Neural progenitor cell (in vitro differentiated cells): ENCODE results near the gene ITSN1. TPM values are rescaled to one million over a fixed set of nuclear protein-coding genes. Genes with fewer than 3 reads are reported as not detected.

ENCODE experiments used
- DNase-seq: peaks from one replicate; pipeline ENCODE4 v3.0.0-alpha.2; 2016; ENCODE audit warnings: low spot score
- H2AFZ ChIP-seq: fragments of 200-600 bp; sonication (generic); replicated peaks from 2 replicates; pipeline ENCODE4 v1.6.1; 2016; ENCODE audit warnings: antibody characterized with exemption
- H3F3A ChIP-seq: fragments of 200-600 bp; sonication (generic); 2 replicates; pipeline ENCODE4 v1.6.1; 2016; ENCODE audit warnings: antibody characterized with exemption, low read depth
- H3K27ac ChIP-seq: fragments of 200-600 bp; sonication (generic); 2 replicates; pipeline ENCODE4 v1.5.1; 2016; ENCODE audit warnings: mild to moderate bottlenecking
- H3K27me3 ChIP-seq: fragments of 200-600 bp; sonication (generic); 2 replicates; pipeline ENCODE4 v1.6.1; 2016; ENCODE audit warnings: mild to moderate bottlenecking, moderate library complexity
- H3K36me3 ChIP-seq: fragments of 200-600 bp; sonication (generic); 2 replicates; pipeline ENCODE4 v1.5.1; 2016
- H3K4me1 ChIP-seq: fragments of 200-600 bp; sonication (generic); 2 replicates; pipeline ENCODE4 v1.6.1; 2016; ENCODE audit warnings: mixed run types
- H3K4me2 ChIP-seq: fragments of 200-600 bp; sonication (generic); 2 replicates; pipeline ENCODE4 v1.6.1; 2016
- H3K4me3 ChIP-seq: fragments of 200-600 bp; sonication (generic); 2 replicates; pipeline ENCODE4 v1.5.1; 2016
- H3K79me2 ChIP-seq: fragments of 200-600 bp; sonication (generic); 2 replicates; pipeline ENCODE4 v1.6.1; 2016; ENCODE audit warnings: low read depth
- H3K9ac ChIP-seq: fragments of 200-600 bp; sonication (generic); 2 replicates; pipeline ENCODE4 v1.6.1; 2016
- H3K9me3 ChIP-seq: fragments of 200-600 bp; sonication (generic); 2 replicates; pipeline ENCODE4 v1.5.1; 2016; ENCODE audit warnings: low read depth
- H4K20me1 ChIP-seq: fragments of 200-600 bp; sonication (generic); 2 replicates; pipeline ENCODE4 v1.6.1; 2016; ENCODE audit warnings: low read depth
- H3K27ac Mint-ChIP-seq: 3 replicates; pipeline ENCODE4 v1.8.0; 2021; ENCODE audit warnings: mixed read lengths
- H3K27me3 Mint-ChIP-seq: 2 replicates; pipeline ENCODE4 v1.8.0; 2022; ENCODE audit warnings: low read depth, mild to moderate bottlenecking, inconsistent platforms, moderate library complexity, mixed read lengths; ENCODE audit not compliant: insufficient read depth
- H3K36me3 Mint-ChIP-seq: 3 replicates; pipeline ENCODE4 v1.8.0; 2021; ENCODE audit warnings: mixed read lengths
- H3K4me1 Mint-ChIP-seq: 3 replicates; pipeline ENCODE4 v1.8.0; 2021; ENCODE audit warnings: mixed read lengths
- H3K4me3 Mint-ChIP-seq: 3 replicates; pipeline ENCODE4 v1.8.0; 2021; ENCODE audit warnings: mild to moderate bottlenecking, moderate library complexity, mixed read lengths
- H3K9me3 Mint-ChIP-seq: 3 replicates; pipeline ENCODE4 v1.8.0; 2020; ENCODE audit warnings: mixed read lengths
- EZH2 ChIP-seq: fragments of 200-600 bp; sonication (generic); IDR thresholded peaks from 2 replicates; pipeline ENCODE4 v1.6.1; 2017; ENCODE audit warnings: antibody characterized with exemption, mild to moderate bottlenecking, moderate library complexity
- EZH2phosphoT487 ChIP-seq: fragments of 200-600 bp; sonication (generic); IDR thresholded peaks from 2 replicates; pipeline ENCODE4 v1.6.1; 2017; ENCODE audit warnings: antibody characterized with exemption
- total RNA-seq: library from RNA; depleted of rRNA; stranded (reverse); fragments of >200 nt; gene quantifications from 2 replicates; pipeline ENCODE4 v1.2.3, GENCODE V29; 2015; ENCODE audit warnings: low replicate concordance
- TF ChIP-seq, protein P1 (sequence below): fragments of 200-600 bp; sonication (generic); IDR thresholded peaks from 2 replicates; pipeline ENCODE4 v1.5.1; 2017; ENCODE audit warnings: antibody characterized with exemption, mild to moderate bottlenecking

Gene ITSN1
- total RNA-seq, 1 donor from 2014 or later: 136 TPM

DNA sequence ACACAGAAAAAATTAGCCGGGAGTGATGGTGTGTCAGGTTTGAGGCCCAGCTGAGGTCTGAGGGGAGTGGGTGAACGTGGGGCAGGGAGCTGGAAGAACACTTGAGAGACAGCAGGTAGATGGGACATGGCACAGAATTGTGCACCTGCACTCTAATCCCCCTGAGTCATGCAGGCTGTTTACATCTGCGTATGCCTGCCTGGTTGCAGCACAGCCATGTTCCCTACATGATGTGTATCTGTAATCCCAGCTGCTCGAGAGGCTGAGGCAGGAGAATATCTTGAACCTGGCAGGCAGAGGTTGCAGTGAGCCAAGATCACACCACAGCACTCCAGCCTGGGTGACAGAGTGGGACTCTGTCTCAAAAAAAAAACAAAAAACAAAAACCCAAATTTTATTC is 228.5 kb downstream of the ITSN1 start:
- no peak for DNase-seq
- Histone ChIP-seq H3K4me3 (no peak overlapping the region), H3F3A (no peaks in the 10 kb centered on the region), H2AFZ (no peak overlapping the region), H3K9me3 (no peaks in the 10 kb centered on the region), H3K27ac (no peak overlapping the region), H3K9ac (no peak overlapping the region), H4K20me1 (no peaks in the 10 kb centered on the region), H3K4me1 (no peaks in the 10 kb centered on the region), H3K79me2 (no peaks in the 10 kb centered on the region), H3K4me2 (no peak overlapping the region), H3K36me3 (no peaks in the 10 kb centered on the region), H3K27me3 (no peaks in the 10 kb centered on the region)
- Mint-ChIP-seq H3K4me3 (no peak overlapping the region), H3K4me1 (no peaks in the 10 kb centered on the region), H3K27ac (no peak overlapping the region), H3K36me3 (peaks cover 5% of the 10 kb centered on the region), H3K27me3 (peaks cover 4% of the 10 kb centered on the region), H3K9me3 (peaks cover 5% of the 10 kb centered on the region)
- TF ChIP-seq EZH2 (no peak), EZH2phosphoT487 (no peak)
- TF ChIP-seq, protein P1, sequence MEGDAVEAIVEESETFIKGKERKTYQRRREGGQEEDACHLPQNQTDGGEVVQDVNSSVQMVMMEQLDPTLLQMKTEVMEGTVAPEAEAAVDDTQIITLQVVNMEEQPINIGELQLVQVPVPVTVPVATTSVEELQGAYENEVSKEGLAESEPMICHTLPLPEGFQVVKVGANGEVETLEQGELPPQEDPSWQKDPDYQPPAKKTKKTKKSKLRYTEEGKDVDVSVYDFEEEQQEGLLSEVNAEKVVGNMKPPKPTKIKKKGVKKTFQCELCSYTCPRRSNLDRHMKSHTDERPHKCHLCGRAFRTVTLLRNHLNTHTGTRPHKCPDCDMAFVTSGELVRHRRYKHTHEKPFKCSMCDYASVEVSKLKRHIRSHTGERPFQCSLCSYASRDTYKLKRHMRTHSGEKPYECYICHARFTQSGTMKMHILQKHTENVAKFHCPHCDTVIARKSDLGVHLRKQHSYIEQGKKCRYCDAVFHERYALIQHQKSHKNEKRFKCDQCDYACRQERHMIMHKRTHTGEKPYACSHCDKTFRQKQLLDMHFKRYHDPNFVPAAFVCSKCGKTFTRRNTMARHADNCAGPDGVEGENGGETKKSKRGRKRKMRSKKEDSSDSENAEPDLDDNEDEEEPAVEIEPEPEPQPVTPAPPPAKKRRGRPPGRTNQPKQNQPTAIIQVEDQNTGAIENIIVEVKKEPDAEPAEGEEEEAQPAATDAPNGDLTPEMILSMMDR: no peak

DNA sequence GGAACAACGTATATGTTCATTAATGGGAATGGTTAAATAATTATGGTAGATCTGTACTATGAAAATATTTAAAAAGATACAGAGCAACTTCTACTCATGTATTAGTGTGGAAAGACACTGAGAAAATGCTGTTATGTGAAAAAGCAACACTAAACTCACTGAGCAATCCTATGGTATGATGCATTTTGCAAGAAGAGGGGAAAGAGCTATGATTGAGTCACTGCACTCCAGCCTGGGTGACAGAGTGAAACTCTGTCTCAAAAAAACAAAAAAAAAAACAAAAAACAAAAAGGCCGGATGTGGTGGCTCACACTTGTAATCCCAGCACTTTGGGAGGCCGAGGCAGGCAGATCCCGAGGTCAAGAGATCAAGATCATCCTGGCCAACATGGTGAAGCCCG is 228.9 kb downstream of the ITSN1 start:
- H3K27ac Mint-ChIP-seq: no peak overlapping the region
- peaks cover 4% of the 10 kb centered on the region for H3K27me3 Mint-ChIP-seq
- Histone ChIP-seq H3K4me2 (no peak overlapping the region), H3K79me2 (no peaks in the 10 kb centered on the region), H3K9ac (no peak overlapping the region), H4K20me1 (no peaks in the 10 kb centered on the region), H3K27me3 (no peaks in the 10 kb centered on the region), H3K36me3 (no peaks in the 10 kb centered on the region), H3K9me3 (no peaks in the 10 kb centered on the region), H3F3A (no peaks in the 10 kb centered on the region), H2AFZ (no peak overlapping the region), H3K4me1 (no peaks in the 10 kb centered on the region), H3K4me3 (no peak overlapping the region), H3K27ac (no peak overlapping the region)
- DNase-seq: no peak
- H3K9me3 Mint-ChIP-seq: peaks cover 5% of the 10 kb centered on the region
- H3K36me3 Mint-ChIP-seq: peaks cover 5% of the 10 kb centered on the region
- TF ChIP-seq, protein P1: no peak
- TF ChIP-seq EZH2 (no peak), EZH2phosphoT487 (no peak)
- H3K4me1 Mint-ChIP-seq: no peaks in the 10 kb centered on the region
- no peak overlapping the region for H3K4me3 Mint-ChIP-seq

DNA sequence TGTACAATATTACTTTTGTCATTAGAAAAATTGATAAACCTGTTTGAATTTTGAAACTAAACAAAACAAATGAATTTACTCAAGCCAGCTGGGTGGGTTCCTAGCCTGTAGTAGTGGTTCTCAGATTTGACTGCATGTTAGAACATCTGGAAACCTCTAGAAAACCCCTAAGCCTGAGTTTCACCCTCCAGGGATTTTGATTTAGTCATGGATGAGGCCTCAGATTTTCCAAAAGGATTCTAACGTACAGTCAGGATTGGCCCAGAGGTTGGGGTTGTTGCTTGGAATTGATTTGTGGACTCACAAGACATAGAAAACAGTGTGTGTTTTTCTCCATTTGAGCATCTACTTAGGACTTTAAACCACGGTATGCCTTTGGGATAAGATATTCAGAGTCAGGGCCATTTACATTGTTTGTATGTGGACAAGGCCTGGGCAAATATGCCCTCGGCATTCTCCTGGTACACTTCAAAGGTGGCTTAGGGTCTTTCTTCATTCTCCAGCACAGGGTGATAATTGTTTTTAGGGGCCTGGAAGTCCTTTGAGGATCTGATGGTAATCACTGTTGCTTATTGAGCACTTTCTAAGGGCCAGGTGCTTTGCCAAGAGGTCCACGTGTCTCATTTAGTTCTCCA is 230.7 kb downstream of the ITSN1 start:
- no peak overlapping the region for H3K9ac ChIP-seq
- peaks cover 5% of the 10 kb centered on the region for H3K9me3 Mint-ChIP-seq

More for the DNA sequence above, 230.7 kb downstream of the ITSN1 start:
- no peaks in the 10 kb centered on the region for H4K20me1 ChIP-seq
- no peaks in the 10 kb centered on the region for H3K27me3 ChIP-seq
- H3K9me3 ChIP-seq: no peaks in the 10 kb centered on the region
- Mint-ChIP-seq H3K27ac (no peak overlapping the region), H3K4me3 (no peak overlapping the region), H3K36me3 (peaks cover 3% of the 10 kb centered on the region), H3K4me1 (no peaks in the 10 kb centered on the region), H3K27me3 (peaks cover 7% of the 10 kb centered on the region)
- no peak overlapping the region for H3K4me3 ChIP-seq
- no peaks in the 10 kb centered on the region for H3K79me2 ChIP-seq
- no peak for TF ChIP-seq EZH2
- TF ChIP-seq, protein P1: no peak
- no peak for TF ChIP-seq EZH2phosphoT487
- no peaks in the 10 kb centered on the region for H3K36me3 ChIP-seq
- no peaks in the 10 kb centered on the region for H3K4me1 ChIP-seq
- no peak overlapping the region for H3K27ac ChIP-seq
- H3K4me2 ChIP-seq: no peak overlapping the region
- no peak for DNase-seq
- H3F3A ChIP-seq: no peaks in the 10 kb centered on the region
- H2AFZ ChIP-seq: no peak overlapping the region
